Mucosa of descending colon (tissue), 3 donors: ENCODE results near the gene DICER1. TPM values are rescaled to one million over a fixed set of nuclear protein-coding genes. Genes with fewer than 3 reads are reported as not detected.

Experiments used
- ATAC-seq: fragments of 200-7000 bp; cut with Tn5 transposase; one replicate; pipeline ENCODE4 v1.9.1; 2020; ENCODE audit warnings: mild to moderate bottlenecking, moderate library complexity
- DNase-seq, 3 donors: peaks; one replicate each; pipeline ENCODE4 v3.0.0-alpha.2; 2020
- H3K36me3 ChIP-seq: fragments of 200-600 bp; one replicate; pipeline ENCODE4 v1.8.0; 2021; ENCODE audit warnings: low read depth, mild to moderate bottlenecking
- H3K4me1 ChIP-seq: fragments of 200-600 bp; one replicate; pipeline ENCODE4 v1.8.0; 2021; ENCODE audit warnings: low read depth, mild to moderate bottlenecking
- H3K4me3 ChIP-seq: fragments of 200-600 bp; one replicate; pipeline ENCODE4 v1.8.0; 2021; ENCODE audit warnings: mild to moderate bottlenecking
- H3K9me3 ChIP-seq: fragments of 200-600 bp; one replicate; pipeline ENCODE4 v1.8.0; 2021; ENCODE audit warnings: mild to moderate bottlenecking
- intact Hi-C, 2 donors: fragments of 100-400 bp; cut with DNase I in 1 of 2; cut with micrococcal nuclease in 1 of 2; formaldehyde crosslinking; loops; one replicate each; pipeline versions ENCODE4 v1.11.0 to v1.11.1; 2022; cut with DNase I, micrococcal nuclease
- total RNA-seq, 3 donors: library from RNA; stranded (reverse); fragmentation: NEBNext Ultra II Directional in 2 of 3; extraction: Animal tissue kit (Norgen Biotek cat#: 25700) in 2 of 3; gene quantifications; one replicate each; pipeline versions ENCODE4 v1.2.1 to v1.2.4, GENCODE V29; 2021 to 2023
- TF ChIP-seq, protein P1 (sequence below): fragments of 200-600 bp; IDR thresholded peaks from one replicate; pipeline ENCODE4 v1.8.0; 2022; ENCODE audit warnings: antibody characterized with exemption, mild to moderate bottlenecking
- donor health status: DM: no; HTN: no; CAD: no; lungs with moderate emphysema.
- donor health status: DM: no; HTN: no; CAD: no.
- donor health status: DM: no; HTN: yes; CAD: no.

Gene DICER1
- total RNA-seq, 3 donors from 2014 or later: 61.6 to 72.1 (median 65.9) TPM

DNA sequence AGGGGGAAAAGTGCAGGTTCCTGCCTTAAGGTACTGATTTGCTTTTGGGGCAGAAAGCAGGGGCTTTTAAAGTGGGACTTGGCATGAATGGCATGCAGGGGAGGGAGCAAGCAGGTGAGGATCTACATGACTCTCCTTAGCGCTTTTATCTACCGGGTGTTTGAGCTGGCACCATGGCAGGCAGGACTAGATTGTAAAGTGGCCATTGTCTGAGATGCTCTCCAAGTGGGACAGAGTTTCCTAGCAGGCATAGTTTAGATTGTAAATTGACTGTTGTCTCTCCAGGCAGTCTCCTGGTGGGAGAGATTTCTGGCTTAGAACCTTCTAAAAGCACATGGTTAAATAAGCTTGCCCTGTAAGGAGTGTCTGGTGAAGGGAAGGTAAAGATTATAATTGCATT is 5.3 kb upstream of the DICER1 start:
- ATAC-seq (no peak), DNase-seq (no peak)
- H3K4me1 ChIP-seq: peaks cover 5% of the 10 kb centered on the region
- H3K36me3 ChIP-seq: no peaks in the 10 kb centered on the region
- TF ChIP-seq, protein P1, sequence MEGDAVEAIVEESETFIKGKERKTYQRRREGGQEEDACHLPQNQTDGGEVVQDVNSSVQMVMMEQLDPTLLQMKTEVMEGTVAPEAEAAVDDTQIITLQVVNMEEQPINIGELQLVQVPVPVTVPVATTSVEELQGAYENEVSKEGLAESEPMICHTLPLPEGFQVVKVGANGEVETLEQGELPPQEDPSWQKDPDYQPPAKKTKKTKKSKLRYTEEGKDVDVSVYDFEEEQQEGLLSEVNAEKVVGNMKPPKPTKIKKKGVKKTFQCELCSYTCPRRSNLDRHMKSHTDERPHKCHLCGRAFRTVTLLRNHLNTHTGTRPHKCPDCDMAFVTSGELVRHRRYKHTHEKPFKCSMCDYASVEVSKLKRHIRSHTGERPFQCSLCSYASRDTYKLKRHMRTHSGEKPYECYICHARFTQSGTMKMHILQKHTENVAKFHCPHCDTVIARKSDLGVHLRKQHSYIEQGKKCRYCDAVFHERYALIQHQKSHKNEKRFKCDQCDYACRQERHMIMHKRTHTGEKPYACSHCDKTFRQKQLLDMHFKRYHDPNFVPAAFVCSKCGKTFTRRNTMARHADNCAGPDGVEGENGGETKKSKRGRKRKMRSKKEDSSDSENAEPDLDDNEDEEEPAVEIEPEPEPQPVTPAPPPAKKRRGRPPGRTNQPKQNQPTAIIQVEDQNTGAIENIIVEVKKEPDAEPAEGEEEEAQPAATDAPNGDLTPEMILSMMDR: no peak
- H3K9me3 ChIP-seq: no peaks in the 10 kb centered on the region
- H3K4me3 ChIP-seq: no peak overlapping the region
- intact Hi-C loops: no loop called here

DNA sequence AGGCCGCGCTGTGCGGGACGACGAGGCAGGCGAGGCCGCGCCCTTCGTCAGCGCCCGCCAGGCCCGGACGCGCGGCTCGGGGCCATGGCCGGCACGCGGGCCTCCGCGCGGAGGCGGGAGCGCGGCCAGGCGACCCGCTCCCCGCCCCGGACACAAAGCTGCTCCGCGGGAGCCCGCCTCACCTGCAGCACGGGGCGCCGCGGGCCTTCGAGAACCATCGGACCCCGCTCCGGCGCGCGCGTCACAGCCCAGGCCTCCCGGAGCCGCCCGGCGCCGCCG is 342 bp downstream of the DICER1 start:
- intact Hi-C loops: no loop called here
- ATAC-seq (peak; percentile 52), DNase-seq (no peak)
- no peaks in the 10 kb centered on the region for H3K36me3 ChIP-seq
- H3K4me3 ChIP-seq: peak overlapping the region; percentile 68
- H3K9me3 ChIP-seq: no peaks in the 10 kb centered on the region
- TF ChIP-seq, protein P1: no peak
- H3K4me1 ChIP-seq: peaks cover 32% of the 10 kb centered on the region

DNA sequence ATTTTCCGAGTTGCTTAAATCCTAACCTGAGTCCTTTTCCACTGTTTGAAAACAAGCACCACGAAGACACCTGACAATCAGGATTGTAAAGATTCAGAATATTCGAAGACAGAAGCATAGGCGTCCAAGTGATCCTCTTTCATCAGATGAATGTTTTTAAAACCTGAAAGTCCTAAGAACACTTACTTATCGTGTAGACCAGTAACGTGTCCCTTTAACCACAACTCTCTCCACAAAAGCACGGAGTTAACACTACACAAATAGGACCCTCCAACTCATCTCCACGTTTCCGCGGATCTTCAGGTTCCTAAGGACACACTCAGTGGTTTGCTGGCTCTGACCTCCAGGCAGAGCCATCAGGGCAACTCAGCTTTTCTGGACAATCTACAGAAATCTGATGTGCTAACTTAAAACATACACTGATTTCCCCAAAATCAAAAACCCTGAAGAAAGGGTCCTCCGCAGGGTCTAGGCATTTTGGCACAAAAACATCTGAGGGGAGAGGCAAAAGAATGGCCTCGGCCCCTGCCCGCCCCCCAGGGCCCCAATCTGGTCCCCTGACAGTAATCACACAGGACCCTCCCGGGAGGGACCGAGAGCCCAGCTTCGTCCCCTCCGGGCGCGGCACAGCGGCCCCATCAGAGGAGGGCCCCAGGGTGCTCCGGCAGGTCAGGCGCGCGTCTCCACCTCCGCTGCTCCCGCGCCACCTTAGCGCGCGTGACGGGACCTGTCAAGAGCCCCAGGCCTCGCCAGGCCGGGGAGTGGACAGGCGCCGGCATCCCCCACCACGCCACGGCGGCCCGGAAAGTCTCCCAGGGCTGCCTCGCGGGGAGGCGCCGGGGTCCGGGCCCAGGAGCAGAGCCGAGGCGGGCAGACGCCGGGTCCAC is 925 bp downstream of the DICER1 start:
- DNase-seq (peak; percentile 44 to 78 (median 76)), ATAC-seq (peak; percentile 34)
- Histone ChIP-seq H3K36me3 (no peaks in the 10 kb centered on the region), H3K9me3 (no peaks in the 10 kb centered on the region), H3K4me3 (peak overlapping the region; percentile 68), H3K4me1 (peaks cover 32% of the 10 kb centered on the region)
- TF ChIP-seq, protein P1: no peak
- intact Hi-C loops: no loop called here

GRCh38 chr14:95155045-95155444 is 2.3 kb downstream of the DICER1 start:
- Histone ChIP-seq H3K4me3 (no peak overlapping the region), H3K36me3 (no peaks in the 10 kb centered on the region), H3K9me3 (no peaks in the 10 kb centered on the region), H3K4me1 (peaks cover 32% of the 10 kb centered on the region)
- no peak for DNase-seq
- TF ChIP-seq, protein P1: no peak
- intact Hi-C loops: no loop called here
- ATAC-seq: no peak

- Histone ChIP-seq H3K4me3 (no peak overlapping the region), H3K9me3 (no peaks in the 10 kb centered on the region), H3K36me3 (no peaks in the 10 kb centered on the region), H3K4me1 (peaks cover 32% of the 10 kb centered on the region)
- intact Hi-C loops: no loop called here
- ATAC-seq (no peak), DNase-seq (no peak)
- TF ChIP-seq, protein P1: no peak
Observed at GRCh38 chr14:95153866-95154265, 3.5 kb downstream of the DICER1 start.
